Kidney capillary endothelial cell (primary cell): ENCODE data around the gene DOCK4.
"Not testable (repeated sequence)": the region's sequence is repeated elsewhere in the genome, so short reads cannot be mapped to it uniquely, and the experiment has no call there.

ENCODE experiments used
- DNase-seq: peaks from one replicate; pipeline ENCODE4 v3.0.0-alpha.2; 2018; ENCODE audit warnings: low spot score

Gene DOCK4, protein sequence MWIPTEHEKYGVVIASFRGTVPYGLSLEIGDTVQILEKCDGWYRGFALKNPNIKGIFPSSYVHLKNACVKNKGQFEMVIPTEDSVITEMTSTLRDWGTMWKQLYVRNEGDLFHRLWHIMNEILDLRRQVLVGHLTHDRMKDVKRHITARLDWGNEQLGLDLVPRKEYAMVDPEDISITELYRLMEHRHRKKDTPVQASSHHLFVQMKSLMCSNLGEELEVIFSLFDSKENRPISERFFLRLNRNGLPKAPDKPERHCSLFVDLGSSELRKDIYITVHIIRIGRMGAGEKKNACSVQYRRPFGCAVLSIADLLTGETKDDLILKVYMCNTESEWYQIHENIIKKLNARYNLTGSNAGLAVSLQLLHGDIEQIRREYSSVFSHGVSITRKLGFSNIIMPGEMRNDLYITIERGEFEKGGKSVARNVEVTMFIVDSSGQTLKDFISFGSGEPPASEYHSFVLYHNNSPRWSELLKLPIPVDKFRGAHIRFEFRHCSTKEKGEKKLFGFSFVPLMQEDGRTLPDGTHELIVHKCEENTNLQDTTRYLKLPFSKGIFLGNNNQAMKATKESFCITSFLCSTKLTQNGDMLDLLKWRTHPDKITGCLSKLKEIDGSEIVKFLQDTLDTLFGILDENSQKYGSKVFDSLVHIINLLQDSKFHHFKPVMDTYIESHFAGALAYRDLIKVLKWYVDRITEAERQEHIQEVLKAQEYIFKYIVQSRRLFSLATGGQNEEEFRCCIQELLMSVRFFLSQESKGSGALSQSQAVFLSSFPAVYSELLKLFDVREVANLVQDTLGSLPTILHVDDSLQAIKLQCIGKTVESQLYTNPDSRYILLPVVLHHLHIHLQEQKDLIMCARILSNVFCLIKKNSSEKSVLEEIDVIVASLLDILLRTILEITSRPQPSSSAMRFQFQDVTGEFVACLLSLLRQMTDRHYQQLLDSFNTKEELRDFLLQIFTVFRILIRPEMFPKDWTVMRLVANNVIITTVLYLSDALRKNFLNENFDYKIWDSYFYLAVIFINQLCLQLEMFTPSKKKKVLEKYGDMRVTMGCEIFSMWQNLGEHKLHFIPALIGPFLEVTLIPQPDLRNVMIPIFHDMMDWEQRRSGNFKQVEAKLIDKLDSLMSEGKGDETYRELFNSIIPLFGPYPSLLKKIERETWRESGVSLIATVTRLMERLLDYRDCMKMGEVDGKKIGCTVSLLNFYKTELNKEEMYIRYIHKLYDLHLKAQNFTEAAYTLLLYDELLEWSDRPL (N-terminal part only)

DNA sequence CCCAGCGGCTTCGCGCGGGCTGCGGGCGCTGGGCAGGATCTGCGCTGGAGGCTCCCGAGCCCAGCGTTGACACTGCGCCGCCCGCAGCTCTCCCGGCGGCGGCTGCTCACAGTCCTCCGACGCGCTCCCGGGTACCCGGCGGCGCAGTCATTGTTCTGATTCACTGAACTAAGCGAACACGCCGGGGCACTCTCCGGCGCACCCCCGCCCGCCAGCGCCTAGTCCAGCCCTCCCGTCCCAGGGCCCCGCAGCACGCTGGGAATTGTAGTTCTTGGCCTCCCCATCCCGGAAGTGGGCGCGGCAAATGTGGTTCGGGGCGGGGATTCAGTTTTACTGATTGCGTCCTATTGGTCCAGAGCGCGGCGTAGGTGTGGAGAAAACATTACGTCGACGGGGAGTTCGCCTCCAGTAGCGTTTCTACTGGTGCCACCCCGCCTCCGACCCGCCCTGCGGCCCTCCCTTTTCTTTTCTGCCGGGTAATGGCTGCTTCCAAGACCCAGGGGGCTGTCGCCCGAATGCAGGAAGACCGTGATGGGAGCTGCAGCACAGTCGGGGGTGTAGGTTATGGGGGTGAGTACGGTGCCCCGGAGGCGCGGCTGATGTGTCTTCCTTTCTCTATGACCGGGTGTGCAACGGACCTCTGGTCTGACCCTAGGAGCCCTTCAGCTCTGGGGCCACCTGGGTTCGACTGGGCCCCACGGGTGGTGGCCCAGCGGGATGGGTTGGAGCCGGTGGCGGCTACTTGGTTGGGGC, at the start of gene DOCK4, which contains the start of gene ZNF277:
Gene DOCK4 (minus strand): TSS at position 162 of the 753 bp plus-strand sequence. CDS start 261 bp downstream, outside the sequence.
Gene ZNF277 (plus strand): TSS at position 458 of the 753 bp plus-strand sequence. CDS start 22 bp downstream, at position 480.
- peak; percentile 98 for DNase-seq

DNA sequence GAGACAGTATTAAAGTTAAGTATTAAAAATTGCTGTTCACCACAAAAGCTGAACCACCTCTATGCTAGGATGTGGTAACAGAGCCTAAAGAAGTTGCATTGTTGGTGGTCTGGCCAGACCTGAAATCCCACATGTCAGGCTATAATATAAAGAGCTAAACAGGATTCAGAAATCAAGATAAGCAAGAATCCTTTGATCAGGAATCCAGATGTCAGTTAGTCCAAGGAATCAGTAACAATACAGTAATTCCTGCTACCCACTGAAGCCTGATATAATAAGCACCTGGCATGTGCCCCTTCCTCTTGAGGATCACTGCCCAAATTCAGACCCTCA, 49.2 kb upstream of the DOCK4 start:
- DNase-seq: no peak

DNA sequence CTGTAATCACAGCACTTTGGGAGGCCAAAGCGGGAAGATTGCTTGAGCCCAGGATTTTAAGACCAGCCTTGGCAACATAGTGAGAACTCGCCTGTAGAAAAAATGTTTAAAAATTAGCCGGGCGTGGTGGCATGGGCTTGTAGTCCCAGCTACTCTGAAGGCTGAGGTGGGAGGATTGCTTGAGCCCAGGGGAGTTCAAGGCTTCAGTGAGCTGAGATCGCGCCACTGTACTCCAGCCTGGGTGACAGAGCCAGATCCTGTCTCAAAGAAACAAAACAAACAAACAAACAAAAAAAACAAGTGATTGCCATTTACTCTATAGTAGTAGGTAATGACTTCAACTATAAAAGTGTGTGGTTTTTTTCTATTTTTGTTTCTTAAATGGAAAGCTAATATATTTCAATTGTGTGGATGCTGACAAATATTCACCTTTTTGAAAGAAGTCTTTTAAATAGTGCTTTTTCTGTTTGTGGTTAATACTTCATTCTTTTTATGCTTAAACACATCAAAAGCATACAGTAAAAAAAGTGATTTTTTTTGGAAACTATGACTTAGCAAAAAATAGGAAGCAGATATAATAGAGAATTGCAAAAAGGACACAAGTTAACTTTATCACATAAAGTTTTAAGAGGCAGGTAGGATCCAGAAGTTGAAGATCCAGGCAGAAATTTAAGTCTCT, 48.6 kb upstream of the DOCK4 start:
- DNase-seq: no peak

DNA sequence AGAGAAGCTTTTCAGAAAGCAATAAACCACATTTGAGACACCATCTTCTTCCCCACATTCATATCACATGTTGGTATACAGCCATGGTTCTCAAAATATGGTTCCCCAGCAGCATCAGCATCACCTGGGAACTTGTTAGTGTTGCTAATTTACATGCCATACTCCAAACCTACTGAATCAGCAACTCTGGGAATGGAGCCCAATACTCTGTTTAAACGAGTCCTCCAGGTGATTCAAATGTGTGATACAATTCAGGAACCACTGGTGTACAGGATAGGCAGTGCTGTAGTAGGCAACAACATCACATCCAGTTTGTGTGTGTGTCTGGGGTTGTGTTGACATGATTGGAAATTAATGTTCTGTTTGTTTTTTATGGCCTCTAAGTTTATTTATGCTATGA, 48.0 kb upstream of the DOCK4 start:
- DNase-seq: no peak

DNA sequence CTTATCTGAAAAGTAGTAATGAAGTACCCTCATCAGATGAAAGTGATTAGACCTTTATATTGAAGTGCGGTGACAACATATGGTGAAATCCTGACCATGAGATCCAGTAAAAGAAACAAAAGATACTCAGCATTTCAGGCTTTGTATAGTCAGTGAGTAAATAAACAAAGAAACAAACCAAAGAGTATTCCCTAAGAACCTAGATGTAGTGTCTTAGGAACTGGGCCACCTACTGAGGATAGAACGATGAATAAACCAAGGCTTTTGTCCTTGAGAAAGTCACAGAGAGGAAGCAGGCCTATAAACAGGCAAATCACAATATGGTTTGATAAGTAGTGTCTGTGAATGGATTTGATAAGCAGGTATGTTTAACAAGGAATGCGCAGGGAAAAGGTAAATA, 46.5 kb upstream of the DOCK4 start:
- no peak for DNase-seq

DNA sequence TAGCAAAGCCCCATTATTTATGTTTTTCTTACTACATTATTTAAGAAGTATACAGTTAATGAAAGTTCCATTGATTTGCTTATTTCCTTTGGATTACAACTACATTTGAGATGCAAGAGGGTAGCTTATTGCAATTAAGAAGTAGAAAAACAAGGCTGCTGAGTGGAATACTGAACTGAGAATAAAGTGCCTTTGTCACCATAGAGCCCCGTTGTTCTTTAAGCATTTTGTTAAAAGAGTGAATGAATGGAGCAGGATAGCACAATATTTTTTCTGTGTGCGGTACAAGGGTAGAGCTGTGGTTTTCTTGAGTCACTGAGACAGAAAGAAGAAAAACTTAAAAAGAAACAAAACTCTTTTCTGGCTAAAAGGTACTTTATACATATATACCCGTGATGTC, 45.9 kb upstream of the DOCK4 start:
- DNase-seq: no peak

DNA sequence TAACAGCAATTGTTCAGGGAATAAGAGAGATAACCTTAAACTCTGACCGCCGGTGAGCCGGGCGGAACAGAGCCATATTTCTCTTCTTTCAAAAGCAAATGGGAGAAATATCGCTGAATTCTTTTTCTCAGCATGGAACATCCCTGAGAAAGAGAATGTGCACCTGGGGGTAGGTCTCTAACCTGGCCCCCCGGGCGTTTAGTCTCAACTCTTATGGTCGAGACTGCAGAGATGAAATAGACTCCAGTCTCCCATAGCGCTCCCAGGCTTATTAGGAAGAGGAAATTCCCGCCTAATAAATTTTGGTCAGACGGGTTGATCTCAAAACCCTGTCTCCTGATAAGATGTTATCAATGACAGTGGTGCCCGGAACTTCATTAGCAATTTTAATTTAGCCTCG, 43.8 kb upstream of the DOCK4 start:
- DNase-seq: not testable (repeated sequence)

DNA sequence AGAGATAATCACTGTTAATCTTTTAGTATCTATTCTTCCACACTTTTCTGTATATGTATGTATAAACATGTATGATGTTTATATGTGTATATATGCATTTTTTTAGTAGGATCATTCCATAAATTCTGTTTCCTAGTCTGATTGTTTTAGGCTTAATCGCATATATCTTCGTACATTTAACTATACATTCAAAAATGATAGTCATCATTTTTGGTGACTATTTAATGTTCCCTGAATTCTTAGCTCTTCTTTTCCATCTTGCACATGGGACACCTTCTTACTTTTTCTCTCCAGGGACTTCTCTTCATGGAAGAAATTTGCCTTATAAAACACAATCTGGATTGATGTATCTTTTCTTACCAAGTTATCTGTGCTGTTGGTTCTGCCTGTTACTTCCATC, 42.4 kb upstream of the DOCK4 start:
- no peak for DNase-seq

DNA sequence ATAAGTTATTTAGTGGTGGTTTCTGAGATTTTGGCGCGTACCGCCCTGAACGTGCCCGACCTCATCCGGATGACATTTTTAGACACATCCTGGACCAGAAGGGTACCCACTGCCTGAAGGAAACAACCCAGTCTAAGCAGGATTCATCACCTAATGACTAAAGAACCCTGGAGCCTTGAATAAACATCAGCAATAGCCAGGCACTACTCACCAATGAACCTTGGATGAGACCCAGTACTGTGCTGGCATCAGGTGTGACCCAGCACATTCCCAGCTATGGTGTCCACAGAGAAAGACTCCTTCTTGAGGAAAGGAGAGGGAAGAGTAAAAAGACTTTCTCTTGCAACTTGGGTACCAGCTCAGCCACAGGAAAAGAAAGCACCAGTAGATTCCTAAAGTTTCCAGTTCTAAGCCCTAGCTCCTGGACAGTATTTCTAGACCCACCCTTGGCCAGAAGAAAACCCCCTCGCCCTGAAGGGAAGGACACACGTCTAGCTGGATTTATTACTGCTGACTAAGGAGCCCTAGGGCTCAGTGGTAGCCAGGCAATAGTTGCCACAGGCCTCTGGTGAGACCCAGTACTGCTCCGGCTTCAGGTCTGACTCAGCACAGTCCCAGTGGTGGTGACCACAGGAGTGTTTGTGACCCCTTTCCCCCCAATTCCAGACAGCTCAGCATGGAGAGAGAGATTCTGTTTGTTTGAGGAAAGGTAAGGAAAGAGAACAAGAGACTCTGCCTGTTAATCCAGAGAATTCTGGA, 32.8 kb upstream of the DOCK4 start:
- DNase-seq: no peak

DNA sequence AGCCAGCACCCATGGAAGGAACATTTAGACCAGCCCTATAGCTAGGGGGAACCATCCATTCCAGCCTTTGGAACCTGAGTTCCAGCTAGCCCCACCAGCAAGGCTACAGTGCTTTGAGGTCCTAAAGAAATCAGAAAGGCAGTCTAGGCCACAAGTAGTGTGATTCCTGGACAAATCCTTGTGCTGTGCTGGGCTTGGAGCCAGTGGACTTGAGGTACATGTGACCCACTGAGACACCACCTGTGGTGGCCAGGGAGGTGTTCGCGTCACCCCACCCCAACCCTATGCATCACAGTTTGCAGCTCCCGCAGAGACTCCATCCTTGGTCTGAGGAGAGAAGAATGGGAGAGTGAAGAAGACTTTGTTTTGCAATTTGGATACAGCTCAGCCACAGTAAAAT, 32.1 kb upstream of the DOCK4 start:
- no peak for DNase-seq

DNA sequence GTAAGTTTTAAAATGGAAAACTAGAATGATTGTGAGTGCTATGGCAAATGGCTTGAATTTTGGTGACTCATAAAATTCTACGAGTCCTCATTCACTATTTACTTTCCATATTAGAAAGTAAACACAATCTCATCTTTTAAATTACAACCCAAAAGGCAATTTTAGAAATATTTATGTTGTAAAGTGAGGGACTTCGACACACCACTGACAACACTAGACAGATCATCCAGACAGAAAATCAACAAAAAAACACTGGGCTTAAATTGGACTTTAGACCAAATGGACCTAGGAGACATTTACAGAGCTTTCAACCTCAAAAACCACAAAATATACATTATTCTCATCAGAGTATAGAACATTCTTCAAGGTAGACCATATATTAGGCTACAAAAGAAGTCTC, 30.4 kb upstream of the DOCK4 start:
- DNase-seq: no peak

DNA sequence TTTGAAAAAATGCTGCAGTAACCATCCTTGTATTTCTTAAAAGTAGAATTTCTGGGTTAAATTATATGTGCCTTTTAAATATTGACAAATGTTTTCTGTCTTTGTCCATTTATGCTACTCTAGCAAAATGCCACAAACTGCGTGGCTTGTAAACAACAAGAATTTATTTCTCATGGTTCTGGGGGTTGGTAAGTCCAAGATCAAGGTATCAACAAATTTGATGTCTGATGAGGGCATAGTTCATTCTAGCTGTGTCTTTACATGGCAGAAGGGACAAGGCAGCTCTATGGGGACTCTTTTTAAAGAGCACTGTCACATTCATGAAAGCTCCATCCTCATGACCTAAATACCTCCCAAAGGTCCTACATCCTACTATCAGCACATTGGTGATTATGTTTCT, 27.9 kb upstream of the DOCK4 start:
- no peak for DNase-seq

DNA sequence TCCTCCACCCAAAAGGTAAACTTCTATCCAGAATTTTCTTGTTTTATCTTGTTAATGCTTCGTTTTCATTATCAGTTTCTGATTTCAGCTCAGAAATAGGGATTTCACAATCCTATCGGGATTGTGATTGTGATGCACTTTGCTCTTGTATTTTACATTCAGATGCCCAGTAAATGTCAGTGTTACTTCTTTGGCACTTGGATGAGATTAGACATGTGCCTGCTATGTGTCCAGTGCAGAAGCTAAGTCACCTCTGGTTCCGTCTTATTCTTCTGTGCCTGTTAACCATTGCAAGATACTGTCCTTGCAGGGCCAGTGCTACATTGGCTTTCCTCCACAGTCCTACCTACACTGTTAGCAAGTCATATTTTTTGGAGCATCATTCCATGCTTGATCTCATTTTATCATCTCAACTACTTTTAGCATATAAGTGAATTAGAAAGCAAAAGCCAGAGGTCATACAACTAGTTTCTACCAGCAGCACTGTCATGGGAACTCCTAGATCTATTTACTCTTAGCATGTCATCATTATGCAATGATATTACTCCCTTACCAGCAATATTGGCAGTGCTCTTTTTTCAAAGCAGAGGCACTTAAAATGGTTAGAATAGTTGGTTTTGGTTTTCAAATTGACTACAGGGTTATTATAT, 27.0 kb upstream of the DOCK4 start:
- no peak for DNase-seq

DNA sequence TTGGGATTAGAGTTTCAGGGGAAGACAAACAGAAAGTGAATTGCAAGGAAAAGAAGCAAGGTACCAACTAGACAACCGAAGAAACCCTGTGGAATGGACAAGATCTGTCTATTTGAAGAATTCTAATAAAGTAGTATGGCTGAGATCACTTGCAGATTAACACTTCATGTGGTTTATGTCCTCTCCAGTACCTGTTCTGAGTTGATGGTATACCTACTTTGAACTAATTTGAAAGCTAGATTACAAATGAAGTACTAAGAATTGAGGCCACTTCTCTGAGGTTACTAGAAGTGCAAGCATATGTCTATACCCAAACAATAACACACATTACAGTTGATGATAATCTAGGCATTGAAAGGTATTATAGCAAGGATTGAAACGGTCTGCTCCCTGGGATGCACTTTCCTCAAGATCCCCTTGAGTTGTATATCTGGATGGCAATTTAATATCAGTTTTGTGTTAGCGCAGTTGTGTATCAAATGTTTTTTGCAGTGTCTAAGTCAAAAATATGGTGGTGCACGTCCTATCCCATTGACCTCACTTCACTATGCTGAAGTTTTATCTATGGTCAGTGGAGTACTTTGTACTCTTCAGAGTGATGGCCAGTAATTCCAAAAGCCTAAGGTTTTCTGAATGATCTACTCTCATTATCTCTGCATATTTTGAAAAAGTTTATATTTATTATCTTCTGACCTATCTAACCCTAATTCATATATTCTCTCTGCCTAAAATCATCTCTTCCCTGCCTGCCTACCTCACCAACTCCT, 26.2 kb upstream of the DOCK4 start:
- DNase-seq: no peak

DNA sequence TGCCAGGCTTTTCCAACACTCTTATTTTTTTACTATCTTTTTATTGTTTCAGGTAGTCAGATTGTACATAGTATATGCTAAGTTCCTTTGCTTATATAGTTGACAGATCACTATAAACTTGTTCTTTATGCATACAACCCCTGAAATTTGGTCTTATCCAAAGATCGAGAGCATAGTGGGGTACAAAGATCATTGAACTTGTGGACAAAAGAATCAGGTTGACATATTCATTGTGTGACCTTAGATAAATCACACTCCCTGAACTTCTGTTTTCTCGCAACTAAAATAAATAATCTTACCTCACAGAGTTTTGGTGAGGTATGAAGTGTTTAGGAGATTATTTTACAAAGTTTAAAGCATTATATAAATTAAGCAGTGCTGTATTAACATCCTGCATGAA, 22.4 kb upstream of the DOCK4 start:
- DNase-seq: no peak

DNA sequence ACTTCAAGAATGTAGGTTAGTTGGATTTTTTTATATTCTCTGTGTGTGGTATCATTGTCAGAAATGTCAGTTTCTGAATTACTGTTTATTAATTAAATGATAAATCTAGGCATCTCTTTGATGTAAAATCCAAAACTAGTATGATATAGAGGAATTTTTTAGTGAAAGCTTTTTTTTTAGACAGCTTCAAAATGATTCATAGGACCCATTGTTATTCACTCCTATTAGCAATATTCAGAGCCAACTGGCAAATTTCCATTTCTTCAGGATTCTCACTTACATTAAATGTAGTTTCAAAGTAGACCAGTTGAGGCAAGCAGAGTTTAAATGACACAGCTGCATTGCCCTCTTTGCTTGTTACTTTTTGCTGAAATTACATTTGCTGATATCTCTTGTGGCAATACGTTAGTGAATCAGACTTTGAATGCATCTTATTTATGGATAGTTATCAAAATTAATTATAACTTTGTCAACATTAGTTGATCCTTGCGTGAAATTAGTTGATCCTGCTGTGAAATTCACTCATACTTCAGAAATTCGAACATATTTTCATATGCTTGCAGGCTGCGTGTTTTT, 20.6 kb upstream of the DOCK4 start:
- peak; percentile 53 for DNase-seq

DNA sequence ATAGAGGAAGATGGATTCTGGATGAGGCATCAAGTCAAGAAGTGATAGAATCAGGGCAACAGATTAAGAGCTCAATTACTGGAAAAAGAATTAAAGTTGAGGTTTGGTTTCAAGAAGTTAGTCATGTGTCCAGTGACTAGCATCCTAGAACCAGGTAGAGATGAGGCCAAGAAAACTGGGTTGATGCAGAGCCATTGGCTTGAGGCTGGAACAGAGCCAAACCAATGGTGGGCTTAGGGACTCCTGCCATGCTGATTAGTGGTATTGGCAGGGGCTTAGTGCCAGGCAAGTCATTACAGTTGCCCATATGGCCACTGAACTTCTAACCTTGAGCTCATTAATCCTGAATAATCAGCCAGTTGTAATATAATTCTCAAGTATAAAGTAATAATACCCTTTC, 18.8 kb upstream of the DOCK4 start:
- DNase-seq: no peak

DNA sequence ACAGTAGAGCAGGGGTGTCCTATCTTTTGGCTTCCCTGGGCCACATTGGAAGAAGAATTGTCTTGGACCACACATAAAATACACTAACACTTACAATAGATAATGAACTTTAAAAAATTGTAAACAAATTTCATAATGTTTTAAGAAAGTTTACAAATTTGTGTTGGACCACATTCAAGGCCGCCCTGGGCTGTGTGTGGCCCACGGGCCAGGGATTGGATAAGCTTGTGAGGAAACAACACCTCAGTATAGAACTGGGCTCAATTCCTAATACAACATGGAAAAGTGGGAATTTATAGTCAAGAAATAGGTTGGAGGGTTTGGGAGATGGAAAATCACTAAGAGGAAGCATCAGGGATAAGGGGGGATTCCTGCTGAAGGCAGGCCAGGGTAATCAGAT, 18.0 kb upstream of the DOCK4 start:
- DNase-seq: no peak

DNA sequence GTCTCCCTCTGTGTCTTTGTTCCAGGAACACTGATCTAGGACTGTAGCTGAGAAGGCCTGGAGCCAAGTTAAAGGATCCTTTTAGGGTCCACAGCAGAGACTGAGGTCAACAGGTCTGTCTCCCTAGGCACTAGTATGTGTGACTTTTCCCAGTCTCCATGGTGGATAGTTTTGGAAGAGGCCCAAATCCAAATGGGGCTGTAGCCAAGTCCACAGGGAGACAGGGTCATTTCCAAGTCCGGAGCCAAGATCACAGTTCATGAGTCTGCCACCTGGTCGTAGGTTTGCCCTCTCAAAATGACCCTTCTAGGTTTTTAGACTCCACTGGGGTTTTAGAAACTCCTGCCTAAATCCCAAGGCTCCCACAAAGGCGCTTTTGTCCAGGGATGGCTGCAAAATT, 17.1 kb upstream of the DOCK4 start:
- no peak for DNase-seq
